ENCODE data around the gene BOLA2B.
A peak's percentile ranks its signal among the peaks of the same experiment; 100 is the strongest.
"Not testable (repeated sequence)": the region's sequence is repeated elsewhere in the genome, so short reads cannot be mapped to it uniquely, and the experiment has no call there.

The BOLA2B gene

DNA sequence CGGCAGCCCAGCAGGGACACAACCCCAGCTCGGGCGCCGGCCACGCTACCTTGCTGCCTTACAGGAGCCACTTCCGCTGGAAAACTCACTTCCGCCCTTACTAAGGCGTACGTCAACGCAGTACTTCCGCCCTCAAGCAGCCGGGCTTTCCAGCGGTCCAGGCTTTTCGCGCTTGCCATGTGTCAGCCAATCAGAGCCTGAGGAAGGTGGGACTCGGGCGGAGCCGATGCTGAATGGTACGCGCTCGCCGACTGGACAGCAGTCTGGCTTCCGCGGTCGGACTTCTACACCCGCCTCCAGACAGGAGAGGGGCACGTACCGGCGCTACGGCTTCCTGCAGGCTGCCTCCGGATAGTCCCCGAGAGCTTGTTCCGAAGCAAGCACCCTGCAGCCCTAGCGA is at the start of gene BOLA2B, which contains the start of gene SLX1A:
Gene BOLA2B (minus strand): TSS at position 52 of the 400 bp plus-strand sequence. CDS start 71 bp downstream, outside the sequence.
Gene SLX1A (plus strand): TSS at position 261 of the 400 bp plus-strand sequence. CDS start 210 bp downstream, outside the sequence.
- DNase-seq = not testable (repeated sequence)

GRCh38 chr16:30217082-30217481 is 23.6 kb upstream of the BOLA2B start:
- DNase-seq = not testable (repeated sequence)

GRCh38 chr16:30211414-30211813 is 17.9 kb upstream of the BOLA2B start:
- not testable (repeated sequence) for DNase-seq

DNA sequence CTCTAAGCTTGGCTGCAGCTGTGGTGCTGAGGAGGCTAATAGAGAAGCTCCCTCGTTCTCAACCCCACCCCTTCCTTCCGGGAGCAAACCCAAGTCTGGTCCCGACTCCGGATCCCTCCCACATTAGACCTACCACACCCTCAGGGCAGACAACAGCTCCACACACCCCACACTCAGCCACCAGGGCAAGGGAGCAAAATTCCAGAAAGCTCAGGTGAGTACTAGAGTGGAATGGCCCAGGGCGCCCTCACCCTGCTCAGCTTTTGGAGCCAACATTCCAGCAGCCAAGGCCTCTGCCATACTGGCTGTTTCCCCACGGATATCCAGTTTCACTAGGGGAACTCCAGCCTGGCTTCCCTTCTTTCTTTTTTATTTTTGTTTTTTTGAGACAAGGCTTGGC is 15.6 kb upstream of the BOLA2B start:
- not testable (repeated sequence) for DNase-seq

DNA sequence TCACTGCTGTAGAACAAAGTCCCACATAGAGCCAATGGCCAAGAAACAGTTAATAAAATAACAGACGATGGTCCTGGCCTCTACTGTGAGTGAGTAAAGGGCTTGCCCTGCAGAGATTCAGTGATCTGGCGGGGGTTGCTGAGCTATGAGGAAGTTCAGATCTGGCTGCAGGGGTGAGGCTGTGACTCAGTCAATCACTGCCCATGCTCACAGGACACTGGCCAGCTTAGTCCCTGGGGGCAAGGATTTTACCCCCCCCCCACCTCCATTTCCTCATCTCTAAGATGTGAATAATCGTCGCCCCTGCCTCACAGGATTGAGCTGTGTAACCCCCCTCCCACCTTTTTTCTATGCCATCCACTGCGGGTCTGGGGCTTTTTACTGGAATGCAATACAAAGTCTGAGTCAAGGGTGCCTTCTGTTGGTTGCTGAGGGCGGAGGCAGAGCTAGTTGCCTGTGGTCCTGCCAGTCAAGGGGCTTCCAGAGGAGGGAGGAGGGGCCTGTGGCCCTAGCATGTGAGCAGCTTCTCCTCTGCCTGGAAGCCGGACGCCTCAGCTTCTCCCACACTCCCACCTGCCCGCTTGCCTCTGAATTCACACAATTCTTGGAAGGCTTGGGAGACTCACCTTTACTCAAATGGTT is 13.7 kb upstream of the BOLA2B start:
- not testable (repeated sequence) for DNase-seq

GRCh38 chr16:30206252-30206651 is 12.8 kb upstream of the BOLA2B start:
- DNase-seq = not testable (repeated sequence)

DNA sequence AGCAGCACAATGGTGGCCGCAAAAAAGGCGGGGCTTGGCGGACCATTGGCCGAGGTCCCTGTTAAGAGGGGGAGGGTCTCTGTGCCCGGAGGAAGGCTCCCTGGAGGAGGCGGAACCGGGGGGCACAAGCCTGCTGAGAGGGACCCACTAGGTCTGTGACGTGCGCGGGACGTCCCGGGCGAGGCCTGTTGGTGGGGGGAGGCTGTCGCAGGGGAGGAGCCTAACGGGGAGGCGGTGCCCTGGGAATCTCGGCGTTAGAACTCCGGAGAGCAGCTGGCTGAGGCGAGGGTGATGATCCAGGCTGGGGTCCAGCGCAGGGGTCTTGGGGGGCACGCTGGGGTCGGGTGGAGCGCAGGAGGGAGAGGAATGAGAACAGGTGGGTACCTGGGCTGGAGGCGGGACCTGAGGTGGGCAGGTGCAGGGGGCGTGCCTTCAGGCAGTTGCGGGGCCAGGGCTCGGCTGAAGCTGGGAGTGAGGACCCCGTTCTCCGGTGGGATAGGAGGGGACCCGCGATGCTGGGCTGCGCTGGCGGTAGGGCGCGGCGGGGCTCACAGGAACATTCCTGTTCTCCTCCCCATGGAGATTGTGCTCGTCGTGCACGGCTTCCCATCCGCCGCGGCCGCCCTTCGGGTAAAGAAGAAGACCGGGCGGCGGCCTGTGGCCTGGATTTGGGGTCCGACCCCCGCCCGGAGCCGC is 12.2 kb upstream of the BOLA2B start:
- peak; percentile 29 for DNase-seq

GRCh38 chr16:30199608-30200343 is 6.3 kb upstream of the BOLA2B start:
- DNase-seq = not testable (repeated sequence)

DNA sequence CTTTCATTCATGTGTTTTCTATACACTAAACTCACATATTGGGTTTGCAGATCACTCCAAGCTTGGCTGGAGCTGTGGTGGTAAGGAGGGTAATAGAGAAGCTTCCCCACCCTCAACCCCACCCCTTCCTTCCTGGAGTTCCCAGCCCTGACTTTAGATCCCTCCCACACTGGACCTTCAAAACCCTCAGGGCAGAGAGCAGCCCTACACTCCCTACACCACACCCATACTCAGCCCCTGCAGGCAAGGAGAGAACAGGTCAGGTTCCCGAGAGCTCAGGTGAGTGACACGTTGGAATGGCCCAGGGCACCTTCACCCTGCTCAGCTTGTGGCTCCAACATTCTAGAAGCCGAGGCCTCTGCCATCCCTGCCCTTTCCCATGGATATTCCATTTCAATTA is 5.6 kb upstream of the BOLA2B start, which contains the start of gene SULT1A3:
Gene SULT1A3 (plus strand): TSS at position 207 of the 400 bp plus-strand sequence. CDS start 1,474 bp downstream, outside the sequence.
- DNase-seq = not testable (repeated sequence)

DNA sequence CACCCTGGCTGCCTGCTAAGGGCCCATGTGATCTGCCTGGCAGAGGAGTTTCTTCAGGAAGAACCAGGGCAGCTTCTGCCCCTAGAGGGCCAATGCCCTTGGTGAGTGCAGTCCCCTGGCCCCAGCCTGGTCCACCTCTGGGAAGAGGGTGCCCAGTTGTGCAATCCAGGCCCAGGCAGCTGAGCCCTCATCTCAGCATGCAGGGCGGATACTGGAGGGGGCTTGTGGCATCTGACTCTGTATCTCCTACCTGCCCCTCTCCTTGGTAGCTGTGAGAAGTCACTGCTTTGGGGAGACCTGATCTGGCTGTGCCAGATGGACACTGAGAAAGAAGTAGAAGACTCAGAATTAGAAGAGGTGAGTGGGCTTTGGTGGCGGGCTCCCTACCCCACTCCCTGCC is 3.5 kb upstream of the BOLA2B start:
- peak; percentile 27 for DNase-seq

DNA sequence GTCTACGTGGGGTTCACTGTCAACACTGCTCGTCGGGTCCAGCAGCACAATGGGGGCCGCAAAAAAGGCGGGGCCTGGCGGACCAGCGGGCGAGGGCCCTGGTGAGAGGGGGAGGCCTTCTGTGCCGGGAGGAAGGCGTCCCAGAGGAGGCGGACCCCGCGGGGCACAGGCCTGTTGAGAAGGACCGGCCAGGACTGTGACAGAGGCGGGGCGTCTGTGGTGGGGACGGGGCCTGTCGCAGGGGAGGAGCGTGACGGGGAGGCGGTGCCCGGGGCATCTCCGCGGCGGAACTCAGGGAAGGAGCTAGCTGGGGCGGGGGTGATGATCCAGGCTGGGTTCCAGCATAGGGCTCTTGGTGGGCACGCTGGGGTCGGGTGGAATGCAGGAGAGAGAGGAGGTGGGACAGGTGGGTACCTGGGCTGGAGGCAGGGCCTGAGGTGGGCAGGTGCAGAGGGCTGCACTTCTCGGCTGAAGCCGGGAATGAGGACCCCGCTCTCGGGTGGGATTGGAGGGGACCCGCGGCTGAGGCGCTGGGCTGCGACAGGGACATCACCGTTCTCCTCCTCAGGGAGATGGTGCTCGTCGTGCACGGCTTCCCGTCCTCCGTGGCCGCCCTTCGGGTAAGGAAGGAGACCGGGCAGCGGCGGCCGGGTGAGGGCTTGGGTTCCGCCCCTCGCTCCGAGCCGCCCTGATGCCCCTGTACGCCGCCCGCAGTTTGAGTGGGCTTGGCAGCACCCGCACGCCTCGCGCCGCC is 883 bp upstream of the BOLA2B start:
- DNase-seq = peak; percentile 27

DNA sequence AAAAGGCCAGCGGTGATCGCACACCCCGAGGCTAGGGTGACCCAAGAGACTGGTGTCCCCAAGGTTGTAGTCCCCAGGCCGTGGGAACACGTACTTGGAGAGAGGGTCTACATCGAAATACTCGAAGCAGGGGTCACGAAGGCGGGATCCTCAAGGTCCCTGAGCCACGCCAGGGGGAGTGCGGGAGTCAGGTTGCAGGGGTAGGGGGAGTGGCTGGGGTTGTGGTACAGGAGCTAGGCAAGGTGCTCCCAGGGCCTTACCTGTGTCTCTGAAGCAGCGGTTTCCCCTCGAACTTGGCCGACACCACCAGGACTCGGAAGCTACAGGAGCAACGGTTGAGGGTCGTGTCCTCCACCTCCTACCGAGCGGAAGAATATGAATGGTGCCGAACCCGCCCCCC is 368 bp downstream of the BOLA2B start:
- not testable (repeated sequence) for DNase-seq

DNA sequence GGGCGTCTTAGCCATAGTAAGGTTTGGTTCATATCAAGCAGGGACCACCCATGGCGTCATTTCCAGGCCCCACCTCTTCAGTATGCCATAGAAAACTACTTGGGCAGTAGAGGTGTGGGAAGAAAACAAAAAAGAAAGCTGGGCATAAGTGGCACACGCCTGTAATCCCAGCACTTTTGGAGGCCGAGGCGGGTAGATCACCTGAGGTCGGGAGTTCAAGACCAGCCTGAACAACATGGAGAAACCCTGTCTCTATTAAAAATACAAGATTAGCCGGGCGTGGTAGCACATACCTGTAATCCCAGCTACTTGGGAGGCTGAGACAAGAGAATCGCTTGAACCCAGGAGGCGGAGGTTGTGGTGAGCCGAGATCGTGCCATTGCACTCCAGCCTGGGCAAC is 2.3 kb downstream of the BOLA2B start:
- peak; percentile 27 for DNase-seq

DNA sequence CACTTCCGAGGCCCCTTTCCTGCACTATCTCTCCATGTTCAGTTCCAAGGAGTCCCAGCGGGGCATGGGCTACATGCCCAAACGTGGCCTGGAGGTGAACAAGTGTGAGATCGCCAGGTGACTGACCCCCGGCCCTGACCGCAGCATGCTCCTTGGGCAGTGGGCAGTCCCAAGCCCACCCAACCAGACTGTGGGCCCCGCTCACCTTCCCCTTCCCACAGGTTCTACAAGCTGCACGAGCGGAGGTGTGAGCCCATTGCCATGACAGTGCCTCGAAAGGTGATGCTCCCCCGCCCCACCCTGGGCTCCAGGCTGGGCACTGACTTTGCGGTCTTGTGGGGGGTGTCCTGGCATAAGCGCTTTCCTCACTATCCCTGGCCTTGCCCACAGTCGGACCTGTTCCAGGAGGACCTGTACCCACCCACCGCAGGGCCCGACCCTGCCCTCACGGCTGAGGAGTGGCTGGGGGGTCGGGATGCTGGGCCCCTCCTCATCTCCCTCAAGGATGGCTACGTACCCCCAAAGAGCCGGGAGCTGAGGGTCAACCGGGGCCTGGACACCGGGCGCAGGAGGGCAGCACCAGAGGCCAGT is 5.4 kb downstream of the BOLA2B start:
- DNase-seq = no peak

GRCh38 chr16:30187556-30187865 is 6.0 kb downstream of the BOLA2B start:
- DNase-seq = no peak

- peak; percentile 92 for DNase-seq
Measured at GRCh38 chr16:30186782-30187555, 6.5 kb downstream of the BOLA2B start.

- DNase-seq = no peak
Measured at GRCh38 chr16:30186444-30186781, 7.1 kb downstream of the BOLA2B start.

DNA sequence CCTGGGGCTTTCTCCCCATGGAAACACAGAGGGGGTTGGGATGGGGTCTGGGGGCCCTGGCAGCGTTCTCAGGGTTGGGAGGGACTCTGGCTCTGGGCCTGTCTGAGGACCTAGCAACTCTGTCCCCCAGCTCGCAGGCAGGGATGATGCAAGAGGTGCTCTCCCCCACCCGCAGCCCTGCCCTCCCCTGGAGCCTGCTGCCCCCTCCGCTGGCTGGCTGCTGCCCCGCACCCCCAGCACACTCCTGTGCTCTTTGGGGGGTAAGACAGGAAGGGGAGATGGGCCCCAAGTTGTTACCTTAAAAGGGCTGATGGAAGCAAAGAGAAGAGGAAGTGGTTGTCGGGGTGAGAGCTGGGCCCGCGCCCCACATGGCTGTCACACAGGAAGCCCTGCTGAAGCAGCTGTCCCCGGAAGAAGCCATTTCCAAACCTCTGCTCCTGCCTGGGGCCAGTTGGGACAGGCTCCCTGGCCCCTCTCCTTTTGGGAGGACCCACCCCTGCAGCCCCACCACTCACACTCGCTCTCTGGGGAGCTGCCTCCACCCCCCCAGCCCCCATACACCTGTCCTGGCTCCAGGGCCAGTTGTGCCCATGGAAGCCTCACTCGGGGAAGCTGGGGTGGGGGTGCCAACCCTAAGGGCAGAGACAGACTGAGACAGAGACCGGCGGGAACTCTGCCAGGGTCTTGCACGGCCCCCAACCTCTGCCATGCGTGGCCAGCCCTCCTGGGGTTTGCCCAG is 7.6 kb downstream of the BOLA2B start:
- peak; percentile 70 for DNase-seq

- DNase-seq = peak; percentile 37
Measured at GRCh38 chr16:30184891-30185682, 8.4 kb downstream of the BOLA2B start.

All from activated CD4-positive, CD25-positive, alpha-beta regulatory T cell treated with anti-CD3 and anti-CD28 coated beads, Interleukin-2, amount 50 U/mL, for 72 hours (primary cell).